Measurements from ENCODE around the gene ROPN1L. TPM values are rescaled to one million over a fixed set of nuclear protein-coding genes. Genes with fewer than 3 reads are reported as not detected.

The ROPN1L gene
- total and polyA plus RNA-seq, 2 of the 13 experiments (the other 11 are each of a cell fraction or from before 2014, with no cell fraction given): not detected

GRCh38 chr5:10497554-10497953, 55.9 kb downstream of the ROPN1L start (continued):
- TF ChIP-seq ZBTB34 (CRISPR knock-in tag; IDR thresholded peaks at IDR 0.05) (no peak), ZBTB26 (CRISPR knock-in tag; IDR thresholded peaks at IDR 0.05; ENCODE audit: borderline replicate concordance) (no peak), SPEN (CRISPR knock-in tag; IDR thresholded peaks at IDR 0.05; ENCODE audit: low read depth) (no peak), JUN (CRISPR knock-in tag; IDR thresholded peaks at IDR 0.05) (no peak)

- Histone ChIP-seq H2AFZ (ENCODE audit: low read length) (no peak overlapping the region), H3K9me3 (ENCODE audit: low read length) (peaks cover 19% of the 10 kb centered on the region), H3K4me2 (ENCODE audit: low read depth, low read length) (no peak overlapping the region), H3K79me2 (ENCODE audit: insufficient read depth, low read length) (no peaks in the 10 kb centered on the region), H3K36me3 (replicated peaks in 1 of 2; ENCODE audit: control insufficient read depth in 1 of 2, insufficient read depth in 2 of 2, low read length in 2 of 2) (no peaks in the 10 kb centered on the region), H3K4me3 (replicated peaks in 1 of 3; ENCODE audit: insufficient read depth in 1 of 3, low read depth in 2 of 3, low read length in 3 of 3) (no peak overlapping the region), H4K20me1 (ENCODE audit: insufficient read depth, low read length) (no peaks in the 10 kb centered on the region), H3K4me1 (ENCODE audit: insufficient read depth, low read length) (peaks cover 7% of the 10 kb centered on the region; the same call in 1 of the 2 replicates), H3K27me3 (ENCODE audit: control insufficient read depth in 1 of 2, insufficient read depth in 2 of 2, low read length in 2 of 2) (peaks cover 0 to 3% of the 10 kb centered on the region in 2 experiments; a peak in 3 of 5 replicates), H3K9ac (ENCODE audit: insufficient read depth, low read depth, low read length) (no peak overlapping the region), H3K27ac (ENCODE audit: extremely low read length, insufficient read depth, low read length) (no peak overlapping the region)
- TF ChIP-seq ZNF574 (CRISPR knock-in tag; IDR thresholded peaks at IDR 0.05) (peak; percentile 63), GABPA (IDR thresholded peaks at IDR 0.05; ENCODE audit: low read depth, low read length) (no peak), GABPA (CRISPR knock-in tag; IDR thresholded peaks at IDR 0.05; ENCODE audit: low read depth) (peak; percentile 34; the same call in 1 of the 2 replicates), STAG1 (CRISPR knock-in tag; IDR thresholded peaks at IDR 0.05) (peak; percentile 10; the same call in 1 of the 2 replicates), GABPB1 (CRISPR knock-in tag; IDR thresholded peaks at IDR 0.05) (peak; percentile 37; the same call in 1 of the 2 replicates), TCF12 (IDR thresholded peaks at IDR 0.05) (no peak), TCF12 (CRISPR knock-in tag; IDR thresholded peaks at IDR 0.05) (no peak), BRCA1 (CRISPR knock-in tag; IDR thresholded peaks at IDR 0.05) (no peak)
- intact Hi-C loops (cut with micrococcal nuclease; ENCODE audit: unreplicated experiment): no loop called here
- no peak for DNase-seq (ENCODE audit: low spot score)
- in situ Hi-C loops (cut with HindIII; ENCODE audit: extremely low pct_ligation_motif_present, low pct_unique_long_range_greater_than_20kb): no loop called here
- no peak for FAIRE-seq
- ChIA-PET CTCF (ENCODE audit: low intra/inter-chr PET ratio, low total read pairs) (no interaction called here), POLR2A (no interaction called here)
- ATAC-seq: peak; percentile 56; the same call in 2 of the 3 replicates
- BruUV-seq (replicated peaks): no TSS peak
- WGBS (ENCODE audit: low lambda C conversion rate): 4% methylated on average over 6 of the region's 6 CpGs
These were observed 56.7 kb downstream of the ROPN1L start for GRCh38 chr5:10498350-10498749.
